HG03066 (cell line): ENCODE data around the gene ABLIM1.

Experiments used
- ATAC-seq: cut with Tn5 transposase; IDR thresholded peaks from one replicate; pipeline ENCODE4 v1.9.1; 2021; ENCODE audit warnings: low read depth; ENCODE audit not compliant: unreplicated experiment

ABLIM1 gene

GRCh38 chr10:114399576-114399975 lies 258.5 kb downstream of the ABLIM1 start:
- ATAC-seq, result no peak

- ATAC-seq, result no peak
Observed at GRCh38 chr10:114398587-114399331, 259.3 kb downstream of the ABLIM1 start.

DNA sequence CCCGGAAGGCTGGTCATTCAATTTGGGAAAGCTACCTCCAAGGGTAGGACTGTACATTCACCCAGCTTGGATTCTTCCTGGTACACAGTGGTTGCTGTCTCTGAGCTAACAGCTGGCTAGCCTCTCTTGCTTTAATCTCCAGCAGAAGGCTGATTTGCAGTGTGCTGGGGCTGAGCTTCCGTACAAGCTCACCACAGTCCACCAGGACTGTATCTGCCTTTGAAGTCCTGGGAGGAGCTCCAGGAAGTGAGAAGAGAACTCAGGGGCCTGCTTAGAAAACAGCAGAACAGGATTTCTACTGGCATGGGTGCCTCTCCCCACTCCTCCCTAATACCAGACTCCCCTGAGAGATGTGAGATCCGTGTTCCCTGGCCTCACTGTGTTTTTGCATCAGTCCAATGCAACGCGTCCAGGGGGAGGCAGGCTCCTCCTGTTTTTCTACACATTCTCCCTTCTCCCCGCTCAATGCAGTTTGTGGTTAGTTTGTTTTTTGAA lies 260.4 kb downstream of the ABLIM1 start:
- ATAC-seq, result no peak

DNA sequence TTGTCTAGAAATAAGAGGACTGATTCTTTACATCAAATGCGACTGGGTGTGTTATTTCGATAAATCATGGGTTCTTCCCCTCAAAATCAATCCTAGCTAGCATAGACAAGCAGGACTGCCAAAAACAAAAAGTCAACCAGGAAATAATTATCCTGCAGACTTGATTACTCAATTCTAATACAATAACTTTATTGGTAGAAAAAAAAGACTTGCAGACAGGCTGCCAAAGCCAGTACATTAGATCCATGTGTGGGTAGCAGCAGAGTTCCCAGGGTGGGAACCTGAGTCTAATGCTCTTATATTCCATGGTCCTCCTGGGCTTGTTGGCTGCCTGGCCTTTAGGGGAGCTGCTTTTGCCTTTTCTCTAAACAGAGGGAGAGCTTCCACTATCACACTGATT lies 261.6 kb downstream of the ABLIM1 start:
- no peak for ATAC-seq

DNA sequence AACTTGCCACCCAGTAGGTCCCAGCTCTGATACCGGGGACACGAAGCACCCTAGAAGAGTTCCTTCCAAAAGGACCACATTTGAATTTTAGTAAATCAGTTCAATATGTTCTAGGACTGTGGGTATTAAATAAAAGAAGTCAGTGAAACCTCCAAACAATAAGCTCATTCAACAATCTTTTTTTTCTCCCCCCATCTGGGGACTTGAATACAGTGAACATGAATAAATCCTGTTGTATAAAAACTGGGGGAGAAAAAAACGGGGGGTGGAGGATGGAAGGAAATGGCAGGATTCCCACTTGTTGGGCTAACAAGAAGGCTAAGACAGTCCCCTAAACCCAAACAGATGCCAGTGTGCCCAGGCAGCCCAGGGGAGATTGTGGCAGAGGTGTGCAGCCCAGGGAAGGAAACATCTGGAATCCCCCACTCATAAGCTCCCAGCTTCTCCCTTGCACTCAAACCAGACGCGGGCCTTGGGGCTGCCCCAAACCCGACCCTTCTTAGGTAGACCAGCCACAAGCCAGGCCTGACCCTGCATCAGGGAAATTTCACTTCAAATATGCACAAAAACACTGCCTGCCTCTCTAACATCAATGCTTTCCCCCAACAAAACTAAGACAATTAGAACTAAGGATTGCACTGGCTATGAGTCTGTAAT lies 262.6 kb downstream of the ABLIM1 start:
- ATAC-seq, result no peak

DNA sequence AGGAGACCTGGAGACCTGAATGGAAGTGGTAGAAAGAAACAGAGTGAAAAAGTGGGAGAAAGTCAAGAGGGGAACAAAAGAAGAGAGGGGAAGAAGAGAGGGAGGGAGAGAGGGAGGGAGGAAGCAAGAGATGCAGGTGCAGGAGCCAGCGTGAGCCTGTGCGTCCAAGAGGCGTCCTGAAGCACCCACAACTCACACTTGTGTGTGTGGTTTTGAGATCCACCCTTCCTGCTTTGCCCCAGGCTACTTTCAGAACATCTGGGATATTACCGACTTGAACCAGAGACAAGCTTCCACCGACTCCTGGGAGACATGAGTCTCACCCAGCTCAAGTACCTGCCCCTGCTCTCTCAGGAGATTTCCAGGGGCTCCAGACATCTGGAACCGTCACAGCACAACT lies 263.5 kb downstream of the ABLIM1 start:
- no peak for ATAC-seq

- no peak for ATAC-seq
Observed at GRCh38 chr10:114393886-114394285, 264.2 kb downstream of the ABLIM1 start.

- ATAC-seq, result no peak
Observed at GRCh38 chr10:114393482-114393881, 264.6 kb downstream of the ABLIM1 start.

DNA sequence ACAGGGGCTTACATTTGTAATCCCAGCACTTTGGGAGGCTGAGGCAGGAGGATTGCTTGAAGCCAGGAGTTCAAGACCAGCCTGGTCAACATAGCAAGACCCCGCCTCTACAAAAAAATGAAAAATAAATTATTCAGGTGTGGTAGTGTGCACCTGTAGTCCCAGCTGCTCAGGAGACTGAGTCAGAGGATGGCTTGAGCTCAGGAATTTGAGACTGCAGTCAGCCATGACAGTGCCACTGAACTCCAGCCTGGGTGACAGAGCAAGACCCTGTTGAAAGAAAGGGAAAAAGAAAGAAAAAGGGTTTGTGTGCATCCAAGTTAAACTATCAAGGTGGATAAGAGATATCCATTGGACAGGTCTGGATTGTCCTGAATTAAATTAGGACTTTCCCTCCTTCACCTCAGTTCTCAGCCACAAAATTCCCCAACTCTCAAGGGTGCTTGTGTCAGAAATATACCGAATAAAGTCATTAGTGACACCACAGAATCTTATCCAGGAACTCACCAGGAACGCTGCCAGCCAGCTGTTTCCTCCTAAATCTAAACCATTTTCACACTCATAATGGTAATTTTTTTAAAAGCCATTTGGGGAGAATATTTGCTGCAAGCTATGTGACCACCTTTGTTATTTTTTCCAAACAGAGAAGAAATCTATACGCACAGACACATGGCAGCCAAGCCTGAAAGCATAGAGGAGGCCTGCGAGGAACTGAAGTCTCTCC lies 265.8 kb downstream of the ABLIM1 start:
- ATAC-seq, result no peak

GRCh38 chr10:114391599-114391998 lies 266.5 kb downstream of the ABLIM1 start:
- no peak for ATAC-seq

DNA sequence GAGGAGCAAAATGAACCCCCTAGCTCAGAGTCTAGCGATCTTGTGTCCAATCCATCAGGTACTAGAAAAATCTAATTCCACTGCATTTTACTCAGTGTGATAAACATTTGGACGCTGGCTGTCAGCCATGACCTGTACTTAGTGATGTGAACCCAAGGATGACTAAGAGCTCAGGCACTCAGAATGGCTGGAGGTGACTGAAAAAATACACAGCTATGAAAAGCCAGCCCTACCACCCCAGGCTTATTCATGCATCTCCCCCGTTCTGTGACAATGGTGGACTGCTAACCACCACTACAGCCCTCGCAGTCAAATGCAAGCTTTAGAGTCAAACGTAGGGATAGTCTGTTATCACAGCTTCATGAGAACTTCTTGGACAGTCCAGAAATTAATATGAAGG lies 268.6 kb downstream of the ABLIM1 start:
- ATAC-seq, result no peak

DNA sequence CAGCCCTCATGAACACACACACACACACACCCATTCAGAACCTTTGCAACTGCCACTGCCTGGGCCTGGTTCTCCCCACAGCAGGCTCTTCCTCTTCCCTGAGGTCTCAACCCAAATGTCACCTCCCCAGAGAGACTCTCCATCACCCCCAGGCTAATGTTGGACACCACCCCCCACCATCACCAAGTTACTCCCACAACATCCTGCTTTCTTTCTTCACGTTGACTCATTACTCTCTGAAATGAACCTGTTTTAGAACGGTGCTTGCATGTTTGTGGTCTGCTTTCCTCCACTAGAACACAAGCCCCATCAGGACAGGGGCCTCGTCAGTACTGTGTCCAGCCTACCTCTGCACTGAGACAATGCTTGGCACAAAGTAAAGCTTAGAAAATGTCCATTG lies 269.8 kb downstream of the ABLIM1 start:
- ATAC-seq, result peak; percentile 59

DNA sequence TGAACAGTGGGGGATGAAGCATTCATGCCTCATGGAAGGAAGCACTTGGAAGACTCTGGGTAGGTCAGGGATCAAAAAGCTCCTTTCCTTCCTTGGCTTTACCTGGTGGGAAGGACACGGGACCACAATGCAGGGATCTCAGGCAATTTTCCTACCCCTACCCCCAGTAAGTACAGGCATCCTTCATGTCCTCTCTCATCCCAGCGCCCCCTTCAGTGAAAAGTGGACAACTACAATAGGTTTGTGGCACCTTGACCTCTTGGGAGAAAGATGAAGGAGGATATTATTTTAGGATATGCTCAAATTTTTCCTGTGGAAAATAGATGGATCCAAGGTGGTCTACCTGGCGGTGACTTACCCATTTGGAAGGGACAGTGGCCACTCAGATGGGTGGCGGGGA lies 270.3 kb downstream of the ABLIM1 start:
- no peak for ATAC-seq

- ATAC-seq, result no peak
Observed at GRCh38 chr10:114386452-114386851, 271.6 kb downstream of the ABLIM1 start.

DNA sequence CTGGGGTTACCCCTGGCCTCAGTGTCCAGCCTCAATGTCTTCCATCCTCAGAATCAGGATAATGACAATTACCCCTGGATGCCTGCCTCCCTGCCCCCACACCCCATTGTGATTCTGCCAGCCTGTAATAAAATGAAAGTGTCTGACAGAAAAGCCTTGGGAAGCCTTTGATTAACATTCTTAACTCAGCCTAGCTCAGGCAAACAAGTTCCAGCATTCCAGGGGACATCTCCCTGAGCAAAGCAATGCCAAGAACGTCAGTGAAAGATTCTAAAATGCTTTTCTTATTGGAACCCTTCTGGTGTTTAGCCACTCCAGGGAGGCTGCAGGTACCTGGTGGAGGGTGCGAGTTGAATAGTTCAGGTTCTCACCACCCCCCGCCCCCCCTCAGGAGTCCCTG lies 272.5 kb downstream of the ABLIM1 start:
- ATAC-seq, result no peak

DNA sequence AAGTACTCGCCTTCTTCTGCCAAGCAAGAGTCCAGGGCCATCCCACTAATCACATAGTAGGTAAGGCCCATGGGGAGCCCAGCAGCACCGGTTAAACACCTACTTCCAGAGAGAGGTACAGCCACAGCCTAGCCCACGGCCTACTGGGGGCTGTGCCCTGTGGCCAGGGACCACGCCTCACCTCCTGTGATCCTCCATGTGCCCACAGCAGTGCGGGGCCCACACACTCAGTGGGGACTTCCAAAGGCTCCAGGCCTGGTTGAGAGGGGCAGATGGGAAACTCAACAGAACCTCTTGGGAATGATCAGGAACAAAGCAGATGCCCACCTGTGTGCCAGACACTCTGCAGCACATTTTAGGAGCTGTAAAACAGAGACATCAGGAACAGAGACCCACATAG lies 273.5 kb downstream of the ABLIM1 start:
- no peak for ATAC-seq

- ATAC-seq, result no peak
Observed at GRCh38 chr10:114384181-114384580, 273.9 kb downstream of the ABLIM1 start.
